IMR-90 (cell line): ENCODE measurements around the gene ARTN. TPM values are rescaled to one million over a fixed set of nuclear protein-coding genes. Genes with fewer than 3 reads are reported as not detected.

Experiments
- ATAC-seq: fragments of 200-7000 bp; cut with Tn5 transposase; 2 replicates; pipeline ENCODE4 v1.9.1; 2020; ENCODE audit warnings: low read depth, mild to moderate bottlenecking, moderate library complexity
- BruUV-seq: library from RNA; stranded (reverse); fragments of 400-500 nt; replicated peaks from 2 replicates; lab custom pipeline; 2021; lab: Mats Ljungman, UMichigan
- CTCF ChIA-PET: fragments of 300-600 bp; formaldehyde crosslinking; extraction: SDS; loops from one replicate; lab custom pipeline; 2021; ENCODE audit warnings: antibody characterized with exemption; lab: Yijun Ruan, JAX
- POLR2A ChIA-PET: fragments of 300-600 bp; sonication (Branson Sonifier 250); formaldehyde crosslinking; loops from one replicate; lab custom pipeline; 2022; ENCODE audit warnings: antibody characterized with exemption; ENCODE audit not compliant: unreplicated experiment; lab: Charles Lee
- DNase-seq: peaks from one replicate; pipeline ENCODE4 v3.0.0; 2013
- H2AFZ ChIP-seq: replicated peaks from 2 replicates; pipeline ENCODE3; 2013; ENCODE audit warnings: low read length, mild to moderate bottlenecking; ENCODE audit not compliant: poor library complexity
- H2AK5ac ChIP-seq: 2 replicates; pipeline ENCODE4 v1.6.1; 2013; ENCODE audit warnings: low read depth, low read length, inconsistent platforms
- H2AK9ac ChIP-seq: replicated peaks from 2 replicates; pipeline ENCODE3; 2013; ENCODE audit warnings: mild to moderate bottlenecking, low read depth, low read length, moderate library complexity; ENCODE audit not compliant: poor library complexity
- H2BK120ac ChIP-seq: 2 replicates; pipeline ENCODE4 v1.6.1; 2013; ENCODE audit warnings: low read depth, low read length, inconsistent platforms
- H2BK15ac ChIP-seq: 3 replicates; pipeline ENCODE4 v1.6.1; 2013; ENCODE audit warnings: low read depth, low read length, inconsistent platforms
- H2BK20ac ChIP-seq: 2 replicates; pipeline ENCODE4 v1.6.1; 2013; ENCODE audit warnings: low read depth, mild to moderate bottlenecking, inconsistent platforms, low read length, moderate library complexity
- H2BK5ac ChIP-seq: 2 replicates; pipeline ENCODE4 v1.6.1; 2013; ENCODE audit warnings: mild to moderate bottlenecking, low read depth, low read length, inconsistent platforms; ENCODE audit not compliant: poor library complexity, severe bottlenecking
- H3K14ac ChIP-seq: replicated peaks from 2 replicates; pipeline ENCODE4 v1.6.1; 2013; ENCODE audit warnings: low read depth, low read length, inconsistent platforms
- H3K18ac ChIP-seq: 2 replicates; pipeline ENCODE4 v1.6.1; 2013; ENCODE audit warnings: low read depth, low read length, control low read depth
- H3K23ac ChIP-seq: 2 replicates; pipeline ENCODE4 v1.6.1; 2013; ENCODE audit warnings: low read depth, low read length, inconsistent platforms
- H3K27ac ChIP-seq: 2 replicates; pipeline ENCODE4 v1.5.1; 2013; ENCODE audit warnings: mild to moderate bottlenecking, control low read depth, low read length; ENCODE audit not compliant: insufficient read depth
- H3K27me3 ChIP-seq: 2 replicates; pipeline ENCODE4 v1.6.1; 2013; ENCODE audit warnings: low read length; ENCODE audit not compliant: control insufficient read depth, insufficient read depth
- H3K36me3 ChIP-seq: 2 replicates; pipeline ENCODE4 v1.6.1; 2013; ENCODE audit warnings: low read length, mixed read lengths; ENCODE audit not compliant: control insufficient read depth, insufficient read depth
- H3K4ac ChIP-seq: 2 replicates; pipeline ENCODE4 v1.6.1; 2013; ENCODE audit warnings: low read depth, low read length, inconsistent platforms
- H3K4me1 ChIP-seq: 2 replicates; pipeline ENCODE4 v1.6.1; 2013; ENCODE audit warnings: low read length, mixed read lengths; ENCODE audit not compliant: control insufficient read depth, insufficient read depth
- H3K4me2 ChIP-seq: 2 replicates; pipeline ENCODE4 v1.6.1; 2013; ENCODE audit warnings: low read depth, mild to moderate bottlenecking, control low read depth, low read length, moderate library complexity
- H3K4me3 ChIP-seq: 2 replicates; pipeline ENCODE4 v1.5.1; 2013; ENCODE audit warnings: low read depth, mild to moderate bottlenecking, control low read depth, low read length, moderate library complexity; ENCODE audit not compliant: insufficient read depth
- H3K56ac ChIP-seq: 2 replicates; pipeline ENCODE4 v1.6.1; 2013; ENCODE audit warnings: low read length, inconsistent platforms; ENCODE audit not compliant: insufficient read depth; ENCODE audit errors: extremely low read depth
- H3K79me1 ChIP-seq, 2 experiments: 2 replicates each; pipeline ENCODE4 v1.6.1; 2013; ENCODE audit warnings: low read length in 2 of 2, inconsistent platforms in 1 of 2, low read depth in 1 of 2
- H3K9ac ChIP-seq: 2 replicates; pipeline ENCODE4 v1.6.1; 2013; ENCODE audit warnings: low read depth, low read length, control low read depth
- H3K9me1 ChIP-seq: 2 replicates; pipeline ENCODE4 v1.6.1; 2013; ENCODE audit warnings: low read length, inconsistent platforms; ENCODE audit not compliant: insufficient read depth
- H3K9me3 ChIP-seq: 2 replicates; pipeline ENCODE4 v1.6.1; 2013; ENCODE audit warnings: low read length; ENCODE audit not compliant: control insufficient read depth, insufficient read depth
- H4K20me1 ChIP-seq: 2 replicates; pipeline ENCODE4 v1.6.1; 2013; ENCODE audit warnings: low read length, inconsistent platforms; ENCODE audit not compliant: insufficient read depth
- H4K5ac ChIP-seq: 2 replicates; pipeline ENCODE4 v1.6.1; 2013; ENCODE audit warnings: mild to moderate bottlenecking, low read depth, low read length, control low read depth
- H4K8ac ChIP-seq, 2 experiments: 2 replicates each; pipeline ENCODE4 v1.6.1; 2013; ENCODE audit warnings: low read depth in 2 of 2, low read length in 2 of 2, control low read depth in 1 of 2, inconsistent platforms in 1 of 2
- H4K91ac ChIP-seq: 2 replicates; pipeline ENCODE4 v1.6.1; 2013; ENCODE audit warnings: low read depth, low read length, inconsistent platforms; ENCODE audit not compliant: insufficient read depth
- CHD1 ChIP-seq: IDR thresholded peaks from 2 replicates; pipeline ENCODE4 v1.6.1; 2012; ENCODE audit warnings: low read depth, low read length, improper control_type of control experiment
- POLR2A ChIP-seq: IDR thresholded peaks from 2 replicates; pipeline ENCODE4 v1.6.1; 2012; ENCODE audit warnings: mild to moderate bottlenecking, low read depth, low read length
- RAD21 ChIP-seq: IDR thresholded peaks from 2 replicates; pipeline ENCODE4 v1.6.1; 2012; ENCODE audit warnings: low read length, improper control_type of control experiment
- RFX5 ChIP-seq: IDR thresholded peaks from 2 replicates; pipeline ENCODE4 v1.8.0; 2012; ENCODE audit warnings: low read depth, mild to moderate bottlenecking, low read length, moderate library complexity
- WGBS, 2 experiments: methylation state at CpG; one replicate each; pipeline versions ENCODE4 v1.1.5 to v1.1.7; 2013; ENCODE audit warnings: missing lambda C conversion rate in 2 of 2; ENCODE audit not compliant: insufficient read length in 1 of 2; ENCODE audit errors: extremely low coverage in 2 of 2; 5-methylcytosine and 5-hydroxymethylcytosine counted together
- dilution Hi-C: fragments of 300-500 bp; cut with HindIII; formaldehyde crosslinking; loops from one replicate; pipeline ENCODE4 v1.14.3; 2018; ENCODE audit warnings: low sequenced_read_pairs; ENCODE audit not compliant: unreplicated experiment
- in situ Hi-C: fragments of 300-500 bp; cut with MboI; formaldehyde crosslinking; loops from 3 replicates; pipeline ENCODE4 v1.14.3; 2019; ENCODE audit warnings: low sequenced_read_pairs, inconsistent platforms, mixed read lengths
- intact Hi-C: fragments of 100-400 bp; cut with micrococcal nuclease; formaldehyde crosslinking; loops from 2 replicates; pipeline ENCODE4 v1.10.0; 2022
- polyA plus RNA-seq, 3 experiments: library from polyadenylated mRNA; depleted of rRNA; stranded (reverse); fragments of >200 nt; gene quantifications; 2 replicates each; pipeline ENCODE4 v1.2.3, GENCODE V29; 2012; ENCODE audit warnings: low replicate concordance in 1 of 3
- total RNA-seq: library from RNA; depleted of rRNA; stranded (reverse); fragments of >200 nt; gene quantifications from 2 replicates; pipeline ENCODE4 v1.2.3, GENCODE V29; 2012
- TF ChIP-seq, protein P1 (sequence below): conservative IDR thresholded peaks from 2 replicates; pipeline ENCODE4 v1.5.1; 2012; ENCODE audit warnings: mild to moderate bottlenecking, low read depth, low read length, improper control_type of control experiment
- TF ChIP-seq, protein P2 (sequence below): fragments of 150-350 bp; IDR thresholded peaks from 2 replicates; pipeline ENCODE4 v1.6.1; 2017; ENCODE audit warnings: mild to moderate bottlenecking, antibody characterized with exemption, low read length, low read depth

ARTN gene
- total and polyA plus RNA-seq, 2 of the 4 experiments (the other 2 are of a cell fraction): 0.29 TPM; not detected in 1

GRCh38 chr1:43971336-43971980 lies 37.9 kb downstream of the ARTN start:
- Histone ChIP-seq H4K20me1 (peaks cover 12% of the 10 kb centered on the region), H2BK15ac (no peak overlapping the region), H2BK5ac (no peak overlapping the region), H2AFZ (no peak overlapping the region), H4K91ac (no peak overlapping the region), H3K4ac (no peak overlapping the region), H3K9ac (no peak overlapping the region), H3K36me3 (peaks cover 12% of the 10 kb centered on the region), H2AK5ac (no peak overlapping the region), H2BK120ac (no peak overlapping the region), H3K9me1 (peaks cover 19% of the 10 kb centered on the region), H2AK9ac (no peak overlapping the region), H3K79me1 (peaks cover 21 to 33% of the 10 kb centered on the region in 2 experiments; a peak in 3 of 4 replicates), H3K27me3 (no peaks in the 10 kb centered on the region), H3K14ac (no peak overlapping the region), H3K23ac (no peak overlapping the region), H4K8ac (no peak overlapping the region), H2BK20ac (no peak overlapping the region), H4K5ac (no peak overlapping the region), H3K27ac (no peak overlapping the region), H3K18ac (no peak overlapping the region), H3K4me3 (no peak overlapping the region), H3K4me2 (no peak overlapping the region), H3K56ac (no peak overlapping the region), H3K9me3 (no peaks in the 10 kb centered on the region), H3K4me1 (peaks cover 5% of the 10 kb centered on the region)
- no TSS peak for BruUV-seq
- TF ChIP-seq, protein P1, sequence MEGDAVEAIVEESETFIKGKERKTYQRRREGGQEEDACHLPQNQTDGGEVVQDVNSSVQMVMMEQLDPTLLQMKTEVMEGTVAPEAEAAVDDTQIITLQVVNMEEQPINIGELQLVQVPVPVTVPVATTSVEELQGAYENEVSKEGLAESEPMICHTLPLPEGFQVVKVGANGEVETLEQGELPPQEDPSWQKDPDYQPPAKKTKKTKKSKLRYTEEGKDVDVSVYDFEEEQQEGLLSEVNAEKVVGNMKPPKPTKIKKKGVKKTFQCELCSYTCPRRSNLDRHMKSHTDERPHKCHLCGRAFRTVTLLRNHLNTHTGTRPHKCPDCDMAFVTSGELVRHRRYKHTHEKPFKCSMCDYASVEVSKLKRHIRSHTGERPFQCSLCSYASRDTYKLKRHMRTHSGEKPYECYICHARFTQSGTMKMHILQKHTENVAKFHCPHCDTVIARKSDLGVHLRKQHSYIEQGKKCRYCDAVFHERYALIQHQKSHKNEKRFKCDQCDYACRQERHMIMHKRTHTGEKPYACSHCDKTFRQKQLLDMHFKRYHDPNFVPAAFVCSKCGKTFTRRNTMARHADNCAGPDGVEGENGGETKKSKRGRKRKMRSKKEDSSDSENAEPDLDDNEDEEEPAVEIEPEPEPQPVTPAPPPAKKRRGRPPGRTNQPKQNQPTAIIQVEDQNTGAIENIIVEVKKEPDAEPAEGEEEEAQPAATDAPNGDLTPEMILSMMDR: no peak
- TF ChIP-seq RFX5 (no peak), RAD21 (no peak), POLR2A (no peak), CHD1 (no peak)
- TF ChIP-seq, protein P2, sequence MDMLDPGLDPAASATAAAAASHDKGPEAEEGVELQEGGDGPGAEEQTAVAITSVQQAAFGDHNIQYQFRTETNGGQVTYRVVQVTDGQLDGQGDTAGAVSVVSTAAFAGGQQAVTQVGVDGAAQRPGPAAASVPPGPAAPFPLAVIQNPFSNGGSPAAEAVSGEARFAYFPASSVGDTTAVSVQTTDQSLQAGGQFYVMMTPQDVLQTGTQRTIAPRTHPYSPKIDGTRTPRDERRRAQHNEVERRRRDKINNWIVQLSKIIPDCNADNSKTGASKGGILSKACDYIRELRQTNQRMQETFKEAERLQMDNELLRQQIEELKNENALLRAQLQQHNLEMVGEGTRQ: no peak
- no peak for ATAC-seq
- ChIA-PET POLR2A (no interaction called here), CTCF (no interaction called here)
- DNase-seq: no peak
- dilution Hi-C loops: no loop called here
- intact Hi-C loops: no loop called here
- in situ Hi-C loops: loop anchor here (25.0 kb wide), 1 partner anchor 434 kb away; the partner anchor contains the start of gene PTPRF
- 100% methylated on average over 6 of the region's 17 CpGs; no CpG with 5 or more reads in 1 of the 2 experiments for WGBS, 2 experiments
